ENCODE results near the gene NCEH1. TPM values are rescaled to one million over a fixed set of nuclear protein-coding genes. Genes with fewer than 3 reads are reported as not detected.
A peak's percentile ranks its signal among the peaks of the same experiment; 100 is the strongest.
"Not testable (repeated sequence)": the region's sequence is repeated elsewhere in the genome, so short reads cannot be mapped to it uniquely, and the experiment has no call there.

The NCEH1 gene
- total RNA-seq, 1 donor from 2014 or later = 6.6 TPM

DNA sequence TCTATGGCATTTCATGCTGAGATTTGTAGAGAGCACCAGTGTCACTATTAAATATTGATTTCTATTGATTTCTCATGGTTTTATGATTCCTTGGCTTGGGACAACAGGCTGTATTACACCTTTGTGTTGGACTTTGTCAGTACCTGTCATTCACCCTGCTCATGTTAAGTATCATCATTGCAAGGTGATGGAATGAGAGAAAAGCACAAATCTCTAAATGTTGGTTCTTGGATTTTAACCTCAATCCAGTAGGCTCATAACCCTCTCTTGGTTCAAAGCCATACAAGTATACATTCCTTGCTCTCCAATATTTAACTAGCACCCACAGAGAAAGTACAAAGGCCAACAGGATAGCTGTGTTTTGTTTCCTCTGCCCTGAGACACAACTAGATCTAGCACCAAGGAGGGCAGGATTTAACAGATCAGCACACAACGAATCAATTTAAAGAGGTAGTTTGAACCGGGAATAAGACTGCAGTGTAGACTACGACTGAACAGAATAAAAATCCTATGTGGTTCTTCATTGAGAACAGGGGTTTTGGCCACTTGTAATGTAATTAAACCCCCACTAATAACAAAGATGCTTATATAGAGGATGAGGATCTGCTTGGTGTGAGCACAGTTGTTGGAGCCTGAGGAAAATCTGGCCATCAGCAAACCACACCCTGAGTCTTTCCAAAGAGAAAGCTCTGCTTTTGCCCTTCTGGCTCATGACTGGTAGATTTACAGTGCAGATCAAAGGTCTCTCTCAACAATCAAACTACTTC is 109.6 kb downstream of the NCEH1 start:
- peaks cover 3% of the 10 kb centered on the region for H3K4me1 Mint-ChIP-seq (ENCODE audit: unreplicated experiment)
- no peak for DNase-seq (ENCODE audit: low spot score)
- no peak overlapping the region for H3K27ac Mint-ChIP-seq (ENCODE audit: unreplicated experiment)
- no peak overlapping the region for H3K4me3 Mint-ChIP-seq (ENCODE audit: unreplicated experiment)
- TF ChIP-seq, protein P1, sequence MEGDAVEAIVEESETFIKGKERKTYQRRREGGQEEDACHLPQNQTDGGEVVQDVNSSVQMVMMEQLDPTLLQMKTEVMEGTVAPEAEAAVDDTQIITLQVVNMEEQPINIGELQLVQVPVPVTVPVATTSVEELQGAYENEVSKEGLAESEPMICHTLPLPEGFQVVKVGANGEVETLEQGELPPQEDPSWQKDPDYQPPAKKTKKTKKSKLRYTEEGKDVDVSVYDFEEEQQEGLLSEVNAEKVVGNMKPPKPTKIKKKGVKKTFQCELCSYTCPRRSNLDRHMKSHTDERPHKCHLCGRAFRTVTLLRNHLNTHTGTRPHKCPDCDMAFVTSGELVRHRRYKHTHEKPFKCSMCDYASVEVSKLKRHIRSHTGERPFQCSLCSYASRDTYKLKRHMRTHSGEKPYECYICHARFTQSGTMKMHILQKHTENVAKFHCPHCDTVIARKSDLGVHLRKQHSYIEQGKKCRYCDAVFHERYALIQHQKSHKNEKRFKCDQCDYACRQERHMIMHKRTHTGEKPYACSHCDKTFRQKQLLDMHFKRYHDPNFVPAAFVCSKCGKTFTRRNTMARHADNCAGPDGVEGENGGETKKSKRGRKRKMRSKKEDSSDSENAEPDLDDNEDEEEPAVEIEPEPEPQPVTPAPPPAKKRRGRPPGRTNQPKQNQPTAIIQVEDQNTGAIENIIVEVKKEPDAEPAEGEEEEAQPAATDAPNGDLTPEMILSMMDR (IDR thresholded peaks at IDR 0.05; ENCODE audit: unreplicated experiment) = no peak
- H3K27me3 Mint-ChIP-seq (ENCODE audit: unreplicated experiment) = peaks cover 2% of the 10 kb centered on the region
- H3K9me3 Mint-ChIP-seq (ENCODE audit: unreplicated experiment) = no peaks in the 10 kb centered on the region
- H3K36me3 Mint-ChIP-seq (ENCODE audit: low read depth, unreplicated experiment) = no peaks in the 10 kb centered on the region

DNA sequence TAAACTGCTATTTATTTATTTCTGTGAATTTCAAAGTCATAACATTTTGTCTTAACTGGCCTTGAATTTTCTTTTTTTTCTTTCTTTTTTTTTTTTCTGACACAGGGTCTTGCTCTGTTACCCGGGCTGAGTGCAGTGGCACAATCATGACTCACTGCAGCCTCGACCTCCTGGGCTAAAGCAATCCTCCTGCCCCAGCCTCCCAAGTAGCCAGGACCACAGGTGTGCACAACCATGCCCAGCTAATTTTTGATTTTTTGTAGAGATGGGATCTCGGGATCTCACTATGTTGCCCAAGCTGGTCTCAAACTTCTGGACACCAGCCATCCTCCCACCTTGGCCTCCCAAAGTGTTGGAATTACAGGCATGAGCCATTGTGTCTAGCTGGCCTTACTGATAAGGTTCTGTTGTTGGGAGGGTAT is 110.2 kb downstream of the NCEH1 start:
- H3K27me3 Mint-ChIP-seq (ENCODE audit: unreplicated experiment) = peaks cover 2% of the 10 kb centered on the region
- DNase-seq (ENCODE audit: low spot score) = no peak
- H3K36me3 Mint-ChIP-seq (ENCODE audit: low read depth, unreplicated experiment) = no peaks in the 10 kb centered on the region
- H3K4me1 Mint-ChIP-seq (ENCODE audit: unreplicated experiment) = peaks cover 9% of the 10 kb centered on the region
- TF ChIP-seq, protein P1 (IDR thresholded peaks at IDR 0.05; ENCODE audit: unreplicated experiment) = no peak
- no peaks in the 10 kb centered on the region for H3K9me3 Mint-ChIP-seq (ENCODE audit: unreplicated experiment)
- H3K27ac Mint-ChIP-seq (ENCODE audit: unreplicated experiment) = no peak overlapping the region
- H3K4me3 Mint-ChIP-seq (ENCODE audit: unreplicated experiment) = no peak overlapping the region

DNA sequence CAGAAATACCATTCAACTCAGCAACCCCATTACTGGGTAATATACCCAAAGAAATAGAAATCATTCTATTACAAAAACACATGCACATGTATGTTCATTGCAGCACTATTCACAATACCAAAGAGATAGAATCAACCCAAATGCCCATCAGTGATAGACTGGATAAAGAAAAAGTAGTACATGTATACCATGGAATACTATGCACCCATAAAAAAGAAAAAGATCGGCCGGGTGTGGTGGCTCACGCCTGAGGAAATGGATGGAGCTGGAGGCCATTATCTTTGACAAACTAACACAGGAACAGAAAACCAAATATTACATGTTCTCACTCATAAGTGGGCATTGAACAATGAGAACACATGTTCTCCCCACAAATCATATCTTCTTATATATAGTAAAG is 112.0 kb downstream of the NCEH1 start:
- TF ChIP-seq, protein P1 (IDR thresholded peaks at IDR 0.05; ENCODE audit: unreplicated experiment) = no peak
- no peaks in the 10 kb centered on the region for H3K36me3 Mint-ChIP-seq (ENCODE audit: low read depth, unreplicated experiment)
- DNase-seq (ENCODE audit: low spot score) = no peak
- no peak overlapping the region for H3K27ac Mint-ChIP-seq (ENCODE audit: unreplicated experiment)
- no peaks in the 10 kb centered on the region for H3K9me3 Mint-ChIP-seq (ENCODE audit: unreplicated experiment)
- H3K4me1 Mint-ChIP-seq (ENCODE audit: unreplicated experiment) = peaks cover 9% of the 10 kb centered on the region
- H3K4me3 Mint-ChIP-seq (ENCODE audit: unreplicated experiment) = no peak overlapping the region
- peaks cover under 1% of the 10 kb centered on the region for H3K27me3 Mint-ChIP-seq (ENCODE audit: unreplicated experiment)

- no peak overlapping the region for H3K4me3 Mint-ChIP-seq (ENCODE audit: unreplicated experiment)
- H3K27ac Mint-ChIP-seq (ENCODE audit: unreplicated experiment) = peak overlapping the region; percentile 18
- DNase-seq (ENCODE audit: low spot score) = no peak
- H3K27me3 Mint-ChIP-seq (ENCODE audit: unreplicated experiment) = peaks cover 5% of the 10 kb centered on the region
- H3K4me1 Mint-ChIP-seq (ENCODE audit: unreplicated experiment) = peaks cover 9% of the 10 kb centered on the region
- TF ChIP-seq, protein P1 (IDR thresholded peaks at IDR 0.05; ENCODE audit: unreplicated experiment) = peak; percentile 21
- no peaks in the 10 kb centered on the region for H3K36me3 Mint-ChIP-seq (ENCODE audit: low read depth, unreplicated experiment)
- H3K9me3 Mint-ChIP-seq (ENCODE audit: unreplicated experiment) = no peaks in the 10 kb centered on the region
Observed at GRCh38 chr3:172596394-172596706, 114.5 kb downstream of the NCEH1 start.

DNA sequence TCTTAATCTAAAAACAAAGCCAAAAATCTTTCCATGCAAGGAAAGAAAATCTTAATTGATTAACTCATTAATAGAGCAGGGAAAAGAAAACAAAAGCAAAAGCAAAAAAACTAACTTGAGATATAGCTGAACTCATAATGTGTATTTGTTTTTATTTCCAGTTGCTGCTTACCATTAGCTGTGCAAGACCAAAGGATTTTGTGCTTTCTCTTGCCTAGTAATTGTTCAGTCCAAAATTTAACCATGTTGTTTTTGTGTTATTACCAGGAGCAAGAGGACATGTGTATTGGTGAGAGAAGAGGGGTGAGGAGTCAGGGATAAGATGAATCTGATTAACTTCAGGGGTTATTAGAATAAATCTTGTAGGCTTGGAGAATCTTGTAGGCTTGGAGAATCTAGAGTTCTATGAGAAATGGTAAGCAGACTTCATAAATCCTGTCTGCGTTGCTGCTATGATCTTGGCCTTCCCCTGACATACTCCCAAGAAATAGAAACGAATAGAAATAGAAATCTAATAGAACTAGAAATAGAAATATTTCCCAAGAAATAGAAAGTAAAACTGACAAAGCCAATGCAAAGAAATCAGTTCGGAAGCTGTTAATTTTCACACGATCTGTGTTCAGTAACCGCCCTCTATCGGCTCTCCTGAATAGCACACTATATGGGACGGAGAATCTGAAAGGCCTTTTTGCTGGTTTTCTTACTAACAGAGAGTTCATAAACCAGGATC is 115.0 kb downstream of the NCEH1 start:
- Mint-ChIP-seq H3K4me1 (ENCODE audit: unreplicated experiment) (peaks cover 14% of the 10 kb centered on the region), H3K4me3 (ENCODE audit: unreplicated experiment) (no peak overlapping the region), H3K36me3 (ENCODE audit: low read depth, unreplicated experiment) (no peaks in the 10 kb centered on the region), H3K27ac (ENCODE audit: unreplicated experiment) (peak overlapping the region; percentile 18), H3K27me3 (ENCODE audit: unreplicated experiment) (peaks cover 8% of the 10 kb centered on the region), H3K9me3 (ENCODE audit: unreplicated experiment) (no peaks in the 10 kb centered on the region)
- TF ChIP-seq, protein P1 (IDR thresholded peaks at IDR 0.05; ENCODE audit: unreplicated experiment) = peak; percentile 66
- no peak for DNase-seq (ENCODE audit: low spot score)

GRCh38 chr3:172594900-172595663 is 115.8 kb downstream of the NCEH1 start:
- H3K4me1 Mint-ChIP-seq (ENCODE audit: unreplicated experiment) = peaks cover 17% of the 10 kb centered on the region
- not testable (repeated sequence) for H3K27ac Mint-ChIP-seq (ENCODE audit: unreplicated experiment); DNase-seq (ENCODE audit: low spot score); H3K27me3 Mint-ChIP-seq (ENCODE audit: unreplicated experiment); H3K36me3 Mint-ChIP-seq (ENCODE audit: low read depth, unreplicated experiment); H3K4me3 Mint-ChIP-seq (ENCODE audit: unreplicated experiment); H3K9me3 Mint-ChIP-seq (ENCODE audit: unreplicated experiment)
